ENCODE results near the gene LBX1.

The LBX1 gene

GRCh38 chr10:101225846-101226421, 3.3 kb downstream of the LBX1 start:
- DNase-seq (ENCODE audit: low read depth, low spot score): no peak

- DNase-seq (ENCODE audit: low read depth, low spot score): no peak
Measured at GRCh38 chr10:101224910-101225823, 4.1 kb downstream of the LBX1 start.

GRCh38 chr10:101224060-101224909, 5.0 kb downstream of the LBX1 start:
- no peak for DNase-seq (ENCODE audit: low read depth, low spot score)

GRCh38 chr10:101223274-101224059, 5.8 kb downstream of the LBX1 start:
- DNase-seq (ENCODE audit: low read depth, low spot score): no peak

- no peak for DNase-seq (ENCODE audit: low read depth, low spot score)
Measured at GRCh38 chr10:101222683-101223273, 6.5 kb downstream of the LBX1 start.

- no peak for DNase-seq (ENCODE audit: low read depth, low spot score)
Measured at GRCh38 chr10:101221963-101222531, 7.2 kb downstream of the LBX1 start.

GRCh38 chr10:101221549-101221948, 7.7 kb downstream of the LBX1 start:
- no peak for DNase-seq (ENCODE audit: low read depth, low spot score)

GRCh38 chr10:101219946-101220451, 9.3 kb downstream of the LBX1 start:
- no peak for DNase-seq (ENCODE audit: low read depth, low spot score)

GRCh38 chr10:101219139-101219945, 9.9 kb downstream of the LBX1 start:
- DNase-seq (ENCODE audit: low read depth, low spot score): no peak

- DNase-seq (ENCODE audit: low read depth, low spot score): no peak
Measured at GRCh38 chr10:101218351-101219138, 10.7 kb downstream of the LBX1 start.

- no peak for DNase-seq (ENCODE audit: low read depth, low spot score)
Measured at GRCh38 chr10:101217450-101218281, 11.6 kb downstream of the LBX1 start.

- no peak for DNase-seq (ENCODE audit: low read depth, low spot score)
Measured at GRCh38 chr10:101217044-101217425, 12.2 kb downstream of the LBX1 start.

GRCh38 chr10:101216207-101217043, 12.8 kb downstream of the LBX1 start:
- DNase-seq (ENCODE audit: low read depth, low spot score): no peak

- DNase-seq (ENCODE audit: low read depth, low spot score): no peak
Measured at GRCh38 chr10:101215397-101216206, 13.7 kb downstream of the LBX1 start.

GRCh38 chr10:101214446-101215396, 14.5 kb downstream of the LBX1 start:
- no peak for DNase-seq (ENCODE audit: low read depth, low spot score)
